B cell (primary cell): Measurements from ENCODE around the gene C12orf57. TPM values are rescaled to one million over a fixed set of nuclear protein-coding genes. Genes with fewer than 3 reads are reported as not detected.

Experiments used
- ATAC-seq: fragments of 200-7000 bp; cut with Tn5 transposase; one replicate; pipeline ENCODE4 v1.10.0; 2021; ENCODE audit warnings: low read depth, mild to moderate bottlenecking, moderate number of reproducible peaks, moderate library complexity
- CTCF ChIA-PET: fragments of 350-600 bp; sonication (Branson Sonifier 250); formaldehyde crosslinking; loops from one replicate; lab custom pipeline; 2021; ENCODE audit warnings: antibody characterized with exemption, inconsistent platforms; lab: Charles Lee
- POLR2A ChIA-PET: fragments of 350-600 bp; sonication (Branson Sonifier 250); formaldehyde crosslinking; loops from one replicate; lab custom pipeline; 2021; ENCODE audit warnings: antibody characterized with exemption; lab: Charles Lee
- DNase-seq: peaks from one replicate; pipeline ENCODE4 v3.0.0; 2013
- H2AFZ ChIP-seq: 2 replicates; pipeline ENCODE4 v1.6.1; 2012; ENCODE audit warnings: mild to moderate bottlenecking, low read depth, low read length; ENCODE audit not compliant: insufficient read depth, poor library complexity, severe bottlenecking
- H3K27ac ChIP-seq, 2 donors: 1 replicate in 1 of 2; 2 replicates in 1 of 2; pipeline ENCODE4 v1.5.1; 2012 to 2013; ENCODE audit warnings: low read length in 2 of 2, mild to moderate bottlenecking in 2 of 2, moderate library complexity in 1 of 2
- H3K27me3 ChIP-seq, 4 experiments: fragments of 200-600 bp in 1 of 4; sonication (generic) in 1 of 4; replicated peaks in 1 of 4; 1 replicate in 2 of 4; 2 replicates in 2 of 4; pipeline versions ENCODE4 v1.6.1 to v1.7.0; 2013 to 2016; ENCODE audit warnings: low read length in 3 of 4, mild to moderate bottlenecking in 2 of 4, mixed read lengths in 1 of 4, moderate library complexity in 1 of 4; ENCODE audit not compliant: insufficient read depth in 4 of 4, control insufficient read depth in 3 of 4; ENCODE audit errors: control extremely low read depth in 1 of 4
- H3K36me3 ChIP-seq, 2 experiments: replicated peaks in 1 of 2; 1 replicate in 1 of 2; 2 replicates in 1 of 2; pipeline versions ENCODE4 v1.6.1 to v1.7.1; 2013; ENCODE audit warnings: low read length in 1 of 2; ENCODE audit not compliant: insufficient read depth in 2 of 2, control insufficient read depth in 1 of 2; ENCODE audit errors: control extremely low read depth in 1 of 2, extremely low read depth in 1 of 2
- H3K4me1 ChIP-seq, 2 donors: fragments of 200-600 bp in 1 of 2; sonication (generic) in 1 of 2; 1 replicate in 1 of 2; 2 replicates in 1 of 2; pipeline versions ENCODE4 v1.5.1 to v1.6.1; 2013 to 2017; ENCODE audit warnings: low read length in 2 of 2; ENCODE audit not compliant: control insufficient read depth in 2 of 2, insufficient read depth in 2 of 2
- H3K4me2 ChIP-seq: replicated peaks from 2 replicates; pipeline ENCODE3; 2012; ENCODE audit warnings: mild to moderate bottlenecking, low read depth, low read length; ENCODE audit not compliant: poor library complexity, severe bottlenecking
- H3K4me3 ChIP-seq, 5 experiments: fragments of 200-600 bp in 1 of 5; sonication (generic) in 1 of 5; 1 replicate in 3 of 5; 2 replicates in 2 of 5; pipeline versions ENCODE4 v1.5.1 to v1.7.0; 2011 to 2016; ENCODE audit warnings: low read length in 4 of 5, mild to moderate bottlenecking in 4 of 5, low read depth in 2 of 5, control low read depth in 1 of 5, moderate library complexity in 1 of 5; ENCODE audit not compliant: insufficient read depth in 1 of 5; ENCODE audit errors: control extremely low read depth in 1 of 5, extremely low read depth in 1 of 5
- H3K79me2 ChIP-seq: fragments of 200-600 bp; sonication (generic); one replicate; pipeline ENCODE4 v1.6.0; 2016; ENCODE audit warnings: low read length; ENCODE audit not compliant: control insufficient read depth, insufficient read depth
- H3K9ac ChIP-seq: fragments of 200-600 bp; sonication (generic); 2 replicates; pipeline ENCODE4 v1.6.1; 2017; ENCODE audit warnings: mild to moderate bottlenecking, low read length, moderate library complexity
- H3K9me3 ChIP-seq, 3 donors: one replicate each; pipeline versions ENCODE4 v1.6.1 to v1.7.1; 2013; ENCODE audit warnings: low read length in 2 of 3; ENCODE audit not compliant: control insufficient read depth in 2 of 3, insufficient read depth in 1 of 3; ENCODE audit errors: control extremely low read depth in 1 of 3
- H4K20me1 ChIP-seq: 2 replicates; pipeline ENCODE4 v1.6.0; 2012; ENCODE audit warnings: mild to moderate bottlenecking, low read length; ENCODE audit not compliant: insufficient read depth, control insufficient read depth, poor library complexity, severe bottlenecking
- H3K27ac Mint-ChIP-seq: one replicate; pipeline ENCODE4 v1.8.0; 2021; ENCODE audit warnings: mixed read lengths
- H3K27me3 Mint-ChIP-seq: one replicate; pipeline ENCODE4 v1.8.0; 2021; ENCODE audit warnings: mixed read lengths
- H3K4me1 Mint-ChIP-seq: one replicate; pipeline ENCODE4 v1.8.0; 2021; ENCODE audit warnings: mixed read lengths
- H3K4me3 Mint-ChIP-seq: one replicate; pipeline ENCODE4 v1.8.0; 2021; ENCODE audit warnings: mixed read lengths
- H3K9me3 Mint-ChIP-seq: one replicate; pipeline ENCODE4 v1.8.0; 2022; ENCODE audit warnings: mixed read lengths; ENCODE audit not compliant: insufficient read depth
- CTCF ChIP-seq: fragments of 200-600 bp; IDR thresholded peaks from one replicate; pipeline ENCODE4 v1.8.0; 2022; ENCODE audit warnings: antibody characterized with exemption, mild to moderate bottlenecking
- EZH2 ChIP-seq: IDR thresholded peaks from 2 replicates; pipeline ENCODE4 v1.6.1; 2012; ENCODE audit warnings: borderline replicate concordance, low read depth, mild to moderate bottlenecking, moderate library complexity, low read length; ENCODE audit not compliant: insufficient read depth, poor library complexity, severe bottlenecking
- WGBS: methylation state at CpG from one replicate; pipeline ENCODE4 v1.1.5; 2013; ENCODE audit warnings: missing lambda C conversion rate; ENCODE audit not compliant: insufficient coverage; 5-methylcytosine and 5-hydroxymethylcytosine counted together
- intact Hi-C: fragments of 100-400 bp; cut with micrococcal nuclease; formaldehyde crosslinking; loops from one replicate; pipeline ENCODE4 v1.10.0; 2022
- polyA minus RNA-seq: library from RNA; depleted of rRNA, polyadenylated mRNA; stranded (reverse); fragments of >200 nt; gene quantifications from 2 replicates; pipeline ENCODE4 v1.2.3, GENCODE V29; 2012
- polyA plus RNA-seq: library from polyadenylated mRNA; depleted of rRNA; stranded (reverse); fragments of >200 nt; gene quantifications from 2 replicates; pipeline ENCODE4 v1.2.3, GENCODE V29; 2012
- total RNA-seq, 2 donors: library from RNA; stranded (reverse); fragments of 120-200 nt in 1 of 2; gene quantifications; 1 replicate in 1 of 2; 2 replicates in 1 of 2; pipeline versions ENCODE4 v1.2.3 to v1.2.4, GENCODE V29; 2013 to 2022

Gene C12orf57, protein sequence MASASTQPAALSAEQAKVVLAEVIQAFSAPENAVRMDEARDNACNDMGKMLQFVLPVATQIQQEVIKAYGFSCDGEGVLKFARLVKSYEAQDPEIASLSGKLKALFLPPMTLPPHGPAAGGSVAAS
- total RNA-seq (90.9 and 95.0 TPM in 2 replicates), polyA plus RNA-seq (430 and 460 TPM in 2 replicates), polyA minus RNA-seq (284 and 303 TPM in 2 replicates)
- total RNA-seq (2013) = 217 TPM

- H3K9ac ChIP-seq = peak within 1 kb of the TSS; percentile 89
- POLR2A ChIA-PET = interaction anchor here (0.9 to 18.5 kb wide), 17 partner anchors 14 to 451 kb away, joined by 3 to 662 read pairs (median 5); partner anchors contain the start of genes C1RL, CDCA3, COPS7A and ENO2
- intact Hi-C loops = loop anchor here (1.0 to 10.0 kb wide), 7 partner anchors 17 to 309 kb away; partner anchors contain the start of genes C1RL, EMG1, LPAR5 and LPCAT3
- no peak for TF ChIP-seq CTCF
- no peak for TF ChIP-seq EZH2
- H3K27me3 Mint-ChIP-seq = no peaks in the 10 kb centered on the region
- DNase-seq (peak; percentile 94), ATAC-seq (peak; percentile 55)
- no peaks in the 10 kb centered on the region for H4K20me1 ChIP-seq
- H3K27ac ChIP-seq = peak within 1 kb of the TSS; percentile 93 to 99
- H3K79me2 ChIP-seq = peaks cover 9% of the 10 kb centered on the region
- H3K4me2 ChIP-seq = peak within 1 kb of the TSS; percentile 99
- peak within 1 kb of the TSS; percentile 97 for H3K27ac Mint-ChIP-seq
- no peaks in the 10 kb centered on the region for H3K9me3 ChIP-seq
- peaks cover 0 to 10% of the 10 kb centered on the region in 2 experiments for H3K36me3 ChIP-seq
- peak within 1 kb of the TSS; percentile 25 to 92 (median 80) for H3K4me3 ChIP-seq
- no peaks in the 10 kb centered on the region for H3K27me3 ChIP-seq
- H2AFZ ChIP-seq = peak within 1 kb of the TSS; percentile 72
- CTCF ChIA-PET = interaction anchor here (0.8 to 16.6 kb wide), 23 partner anchors 8 to 309 kb away, joined by 3 to 944 read pairs (median 6); partner anchors contain the start of genes C1RL, EMG1, LPCAT3 and MLF2
- H3K9me3 Mint-ChIP-seq = no peaks in the 10 kb centered on the region
- peaks cover 61% of the 10 kb centered on the region for H3K4me1 Mint-ChIP-seq
- H3K4me3 Mint-ChIP-seq = peak within 1 kb of the TSS; percentile 97
- 0% methylated on average over 26 of the region's 31 CpGs for WGBS
- H3K4me1 ChIP-seq = peaks cover 48 to 67% of the 10 kb centered on the region in 2 donors
Measured at GRCh38 chr12:6943722-6944380, at the start of gene C12orf57, which contains the start of gene RNU7-1. Gene C12orf57 (plus strand): TSS chr12:6944022. CDS start chr12:6944122, 100 bp downstream. Gene RNU7-1 (plus strand): TSS chr12:6943816.
